Sigmoid colon (tissue), 7 donors: ENCODE data around the gene HOXA10. TPM values are rescaled to one million over a fixed set of nuclear protein-coding genes. Genes with fewer than 3 reads are reported as not detected.

Experiments used
- DNase-seq: peaks from one replicate; pipeline ENCODE4 v3.0.0-alpha.2; 2019
- H3K27ac ChIP-seq, 4 donors: fragments of 200-600 bp; sonication (generic); one replicate each; pipeline ENCODE4 v1.5.1; 2016 to 2019; ENCODE audit warnings: mild to moderate bottlenecking in 1 of 4
- H3K27me3 ChIP-seq, 3 donors: fragments of 200-600 bp; sonication (generic); one replicate each; pipeline ENCODE4 v1.5.1; 2019; ENCODE audit warnings: mild to moderate bottlenecking in 1 of 3
- H3K36me3 ChIP-seq, 4 donors: fragments of 200-600 bp; sonication (generic); one replicate each; pipeline ENCODE4 v1.5.1; 2016 to 2019
- H3K4me1 ChIP-seq, 4 donors: fragments of 200-600 bp; sonication (generic); one replicate each; pipeline ENCODE4 v1.5.1; 2017 to 2019
- H3K4me3 ChIP-seq, 4 donors: fragments of 200-600 bp; sonication (generic); one replicate each; pipeline ENCODE4 v1.5.1; 2017 to 2019; ENCODE audit warnings: mild to moderate bottlenecking in 2 of 4, moderate library complexity in 1 of 4
- H3K9me3 ChIP-seq, 4 donors: fragments of 200-600 bp in 3 of 4; sonication (generic) in 3 of 4; one replicate each; pipeline versions ENCODE4 v1.5.1 to v1.6.1; 2013 to 2019
- CTCF ChIP-seq, 4 experiments: fragments of 450-650 bp in 3 of 4; fragments of 200-600 bp in 1 of 4; IDR thresholded peaks; one replicate each; pipeline ENCODE4 v1.5.1; 2016 to 2019; ENCODE audit warnings: antibody characterized with exemption in 4 of 4, mild to moderate bottlenecking in 3 of 4, moderate library complexity in 2 of 4
- EP300 ChIP-seq, 4 donors: sonication (generic); formaldehyde crosslinking; IDR thresholded peaks; one replicate each; pipeline ENCODE4 v1.6.1; 2017; ENCODE audit warnings: antibody characterized with exemption in 4 of 4
- POLR2A ChIP-seq, 2 donors: fragments of 450-650 bp; IDR thresholded peaks; one replicate each; pipeline ENCODE4 v1.6.1; 2016; ENCODE audit warnings: antibody characterized with exemption in 2 of 2, mild to moderate bottlenecking in 2 of 2, moderate library complexity in 2 of 2
- POLR2AphosphoS5 ChIP-seq, 4 donors: sonication (generic); formaldehyde crosslinking; IDR thresholded peaks; one replicate each; pipeline ENCODE4 v1.6.1; 2017; ENCODE audit warnings: antibody characterized with exemption in 4 of 4
- WGBS, 2 donors: extraction: QIAGEN DNeasy Blood & Tissue Kit; methylation state at CpG; one replicate each; pipeline ENCODE4 v1.1.7; 2013; 5-methylcytosine and 5-hydroxymethylcytosine counted together
- intact Hi-C: fragments of 100-400 bp; cut with DNase I; formaldehyde crosslinking; loops from one replicate; pipeline ENCODE4 v1.15.1; 2023
- polyA plus RNA-seq, 3 donors: library from polyadenylated mRNA; stranded (reverse); fragments of 200-250 nt; gene quantifications; one replicate each; pipeline ENCODE4 v1.2.3, GENCODE V29; 2013
- total RNA-seq, 4 donors: library from RNA; depleted of rRNA; stranded (reverse); fragments of >200 nt; gene quantifications; one replicate each; pipeline ENCODE4 v1.1.0, GENCODE V29; 2016
- donor health status: healthy with polysubstance abuse.
- donor health status: Bipolar disorder and iron deficiency.
- donor health status: healthy.

Gene HOXA10
- total and polyA plus RNA-seq, 7 donors = 22.2 to 64.0 (median 55.1) TPM

GRCh38 chr7:27182861-27183681 lies 9.0 kb upstream of the HOXA10 start:
- Histone ChIP-seq H3K4me3 (peak overlapping the region; percentile 71 to 76 (median 72)), H3K9me3 (no peaks in the 10 kb centered on the region), H3K4me1 (peaks cover 3 to 64% (median 38%) of the 10 kb centered on the region in 4 donors), H3K36me3 (no peaks in the 10 kb centered on the region), H3K27me3 (peaks cover 0 to 11% (median 0%) of the 10 kb centered on the region in 3 donors), H3K27ac (peak overlapping the region in 3 of 4 donors; percentile 97 to 98 (median 98))
- WGBS, 2 donors = 3 to 13% methylated on average over 39 of the region's 39 CpGs
- DNase-seq = peak; percentile 75
- TF ChIP-seq POLR2AphosphoS5 (IDR thresholded peaks at IDR 0.05) (peak in 2 of 4 donors; percentile 32 to 44), EP300 (IDR thresholded peaks at IDR 0.05) (no peak), POLR2A (IDR thresholded peaks at IDR 0.05) (peak in 1 of 2 donors; percentile 14), CTCF (IDR thresholded peaks at IDR 0.05) (no peak)
- intact Hi-C loops = no loop called here

- Histone ChIP-seq H3K27me3 (peaks cover 0 to 11% (median 0%) of the 10 kb centered on the region in 3 donors), H3K36me3 (no peaks in the 10 kb centered on the region), H3K9me3 (no peaks in the 10 kb centered on the region), H3K4me1 (peaks cover 3 to 57% (median 35%) of the 10 kb centered on the region in 4 donors), H3K4me3 (peak overlapping the region; percentile 71 to 76 (median 72)), H3K27ac (peak overlapping the region in 3 of 4 donors; percentile 97 to 98 (median 98))
- peak; percentile 74 for DNase-seq
- TF ChIP-seq POLR2A (IDR thresholded peaks at IDR 0.05) = no peak
- TF ChIP-seq POLR2AphosphoS5 (IDR thresholded peaks at IDR 0.05) = no peak
- no peak for TF ChIP-seq EP300 (IDR thresholded peaks at IDR 0.05)
- TF ChIP-seq CTCF (IDR thresholded peaks at IDR 0.05) = no peak
- WGBS, 2 donors = 22 to 48% methylated on average over 4 of the region's 4 CpGs
- intact Hi-C loops = no loop called here
Observed at GRCh38 chr7:27182285-27182841, 8.2 kb upstream of the HOXA10 start.

- Histone ChIP-seq H3K36me3 (no peaks in the 10 kb centered on the region), H3K9me3 (no peaks in the 10 kb centered on the region), H3K4me1 (peaks cover 3 to 52% (median 35%) of the 10 kb centered on the region in 4 donors), H3K4me3 (peak overlapping the region in 3 of 4 donors; percentile 8 to 76 (median 72)), H3K27me3 (peaks cover 0 to 11% (median 0%) of the 10 kb centered on the region in 3 donors), H3K27ac (peak overlapping the region in 3 of 4 donors; percentile 97 to 98 (median 98))
- no peak for TF ChIP-seq POLR2A (IDR thresholded peaks at IDR 0.05)
- TF ChIP-seq POLR2AphosphoS5 (IDR thresholded peaks at IDR 0.05) = peak in 2 of 4 donors; percentile 5 to 20
- no peak for TF ChIP-seq EP300 (IDR thresholded peaks at IDR 0.05)
- no peak for TF ChIP-seq CTCF (IDR thresholded peaks at IDR 0.05)
- 29 to 71% methylated on average over 4 of the region's 4 CpGs for WGBS, 2 donors
- DNase-seq = peak; percentile 72
- intact Hi-C loops = no loop called here
Observed at GRCh38 chr7:27181795-27182275, 7.7 kb upstream of the HOXA10 start.

- peak overlapping the region in 3 of 4 donors; percentile 97 to 98 (median 98) for H3K27ac ChIP-seq
- H3K4me1 ChIP-seq = peaks cover 3 to 50% (median 39%) of the 10 kb centered on the region in 4 donors
- peak overlapping the region; percentile 48 to 85 (median 82) for H3K4me3 ChIP-seq
- intact Hi-C loops = no loop called here
- H3K9me3 ChIP-seq = no peaks in the 10 kb centered on the region
- DNase-seq = peak; percentile 80
- WGBS, 2 donors = 34 to 65% methylated on average over 12 of the region's 12 CpGs
- TF ChIP-seq POLR2A (IDR thresholded peaks at IDR 0.05) = no peak
- no peak for TF ChIP-seq POLR2AphosphoS5 (IDR thresholded peaks at IDR 0.05)
- no peak for TF ChIP-seq CTCF (IDR thresholded peaks at IDR 0.05)
- TF ChIP-seq EP300 (IDR thresholded peaks at IDR 0.05) = no peak
- H3K36me3 ChIP-seq = no peaks in the 10 kb centered on the region
- H3K27me3 ChIP-seq = peaks cover 0 to 11% (median 0%) of the 10 kb centered on the region in 3 donors
Observed at GRCh38 chr7:27180431-27181420, 6.6 kb upstream of the HOXA10 start.
